H1 (cell line): ENCODE data around the gene LPAR3. TPM values are rescaled to one million over a fixed set of nuclear protein-coding genes. Genes with fewer than 3 reads are reported as not detected.

ENCODE experiments used
- CTCF ChIA-PET: fragments of 300-600 bp; sonication (Branson Sonifier 250); formaldehyde crosslinking; loops from one replicate; lab custom pipeline; 2021; ENCODE audit not compliant: partially characterized antibody; lab: Charles Lee
- POLR2A ChIA-PET: fragments of 300-600 bp; sonication (Branson Sonifier 250); formaldehyde crosslinking; loops from one replicate; lab custom pipeline; 2021; ENCODE audit warnings: inconsistent platforms; ENCODE audit not compliant: partially characterized antibody; lab: Charles Lee
- DNase-seq, 2 experiments: peaks; one replicate each; pipeline versions ENCODE4 v3.0.0 to v3.0.0-alpha.2; 2010 to 2022; ENCODE audit warnings: low spot score in 2 of 2, low read depth in 1 of 2, mixed read lengths in 1 of 2
- FAIRE-seq: peaks from 2 replicates; lab custom pipeline; 2011; peaks lifted over from hg19 to GRCh38; lab: Jason Lieb, UNC
- H2AFZ ChIP-seq: 2 replicates; pipeline ENCODE4 v1.8.1; 2012; ENCODE audit warnings: low read length, inconsistent platforms
- H2AK5ac ChIP-seq: 2 replicates; pipeline ENCODE4 v1.6.1; 2013; ENCODE audit warnings: low read depth, low read length
- H2BK120ac ChIP-seq: replicated peaks from 2 replicates; pipeline ENCODE3; 2013; ENCODE audit warnings: low read depth, low read length, inconsistent platforms
- H2BK12ac ChIP-seq: 2 replicates; pipeline ENCODE4 v1.6.1; 2013; ENCODE audit warnings: low read depth, low read length
- H2BK15ac ChIP-seq: 2 replicates; pipeline ENCODE4 v1.6.1; 2013; ENCODE audit warnings: low read length
- H2BK20ac ChIP-seq: 2 replicates; pipeline ENCODE4 v1.6.1; 2013; ENCODE audit warnings: low read length
- H2BK5ac ChIP-seq: 2 replicates; pipeline ENCODE4 v1.6.1; 2013; ENCODE audit warnings: low read depth, low read length
- H3K14ac ChIP-seq: 2 replicates; pipeline ENCODE4 v1.6.1; 2013; ENCODE audit warnings: inconsistent platforms; ENCODE audit not compliant: insufficient read length
- H3K18ac ChIP-seq: 2 replicates; pipeline ENCODE4 v1.6.1; 2013; ENCODE audit warnings: low read length; ENCODE audit errors: extremely low read depth
- H3K23ac ChIP-seq: 2 replicates; pipeline ENCODE4 v1.6.1; 2013; ENCODE audit warnings: inconsistent platforms; ENCODE audit not compliant: insufficient read length
- H3K23me2 ChIP-seq: 2 replicates; pipeline ENCODE4 v1.6.1; 2013; ENCODE audit warnings: low read depth, low read length
- H3K27ac ChIP-seq: 2 replicates; pipeline ENCODE4 v1.6.1; 2011; ENCODE audit warnings: low read depth, low read length, inconsistent platforms
- H3K27me3 ChIP-seq, 4 experiments: replicated peaks in 1 of 4; 1 replicate in 1 of 4; 2 replicates in 3 of 4; pipeline versions ENCODE4 v1.6.1 to v1.8.1; 2011 to 2013; ENCODE audit warnings: low read length in 3 of 4, mild to moderate bottlenecking in 3 of 4, inconsistent platforms in 2 of 4, mixed read lengths in 2 of 4, moderate library complexity in 1 of 4; ENCODE audit not compliant: control insufficient read depth in 3 of 4, insufficient read depth in 3 of 4; ENCODE audit errors: extremely low read depth in 1 of 4
- H3K36me3 ChIP-seq, 4 experiments: 2 replicates each; pipeline versions ENCODE4 v1.6.1 to v1.8.1; 2011 to 2013; ENCODE audit warnings: mild to moderate bottlenecking in 4 of 4, low read length in 3 of 4, moderate library complexity in 2 of 4, control low read depth in 1 of 4, inconsistent platforms in 1 of 4; ENCODE audit not compliant: insufficient read depth in 4 of 4, control insufficient read depth in 2 of 4
- H3K4ac ChIP-seq: replicated peaks from 2 replicates; pipeline ENCODE3; 2013; ENCODE audit warnings: low read length, low read depth, mixed read lengths, inconsistent platforms; ENCODE audit not compliant: insufficient read length
- H3K4me1 ChIP-seq, 4 experiments: replicated peaks in 1 of 4; 1 replicate in 1 of 4; 2 replicates in 3 of 4; pipeline versions ENCODE4 v1.6.1 to v1.8.1; 2011 to 2013; ENCODE audit warnings: low read length in 3 of 4, inconsistent platforms in 2 of 4, mixed read lengths in 1 of 4; ENCODE audit not compliant: insufficient read depth in 4 of 4, control insufficient read depth in 3 of 4
- H3K4me2 ChIP-seq, 2 experiments: 2 replicates each; pipeline versions ENCODE4 v1.6.1 to v1.8.1; 2011 to 2013; ENCODE audit warnings: low read depth in 2 of 2, low read length in 2 of 2, control low read depth in 1 of 2, inconsistent platforms in 1 of 2, mild to moderate bottlenecking in 1 of 2; ENCODE audit not compliant: insufficient read depth in 1 of 2
- H3K4me3 ChIP-seq, 4 experiments: fragments of 200-600, 300-600 bp in 1 of 4; sonication (generic), shearing (Covaris generic), sonication (Bioruptor Twin) in 1 of 4; 2 replicates each; pipeline versions ENCODE4 v1.5.1 to v1.8.1; 2011 to 2016; ENCODE audit warnings: low read length in 4 of 4, low read depth in 3 of 4, control low read depth in 2 of 4, inconsistent platforms in 2 of 4, mild to moderate bottlenecking in 2 of 4, mixed read lengths in 1 of 4, moderate library complexity in 1 of 4; ENCODE audit not compliant: insufficient read depth in 2 of 4; ENCODE audit errors: extremely low read depth in 1 of 4
- H3K56ac ChIP-seq: replicated peaks from 2 replicates; pipeline ENCODE3; 2013; ENCODE audit warnings: low read depth, mild to moderate bottlenecking, mixed read lengths, low read length, inconsistent platforms; ENCODE audit not compliant: insufficient read length
- H3K79me1 ChIP-seq: 2 replicates; pipeline ENCODE4 v1.6.1; 2013; ENCODE audit warnings: low read depth, low read length, control low read depth
- H3K79me2 ChIP-seq, 2 experiments: 2 replicates each; pipeline versions ENCODE4 v1.6.1 to v1.8.1; 2012 to 2013; ENCODE audit warnings: low read length in 2 of 2, mild to moderate bottlenecking in 2 of 2, inconsistent platforms in 1 of 2; ENCODE audit not compliant: insufficient read depth in 2 of 2, control insufficient read depth in 1 of 2
- H3K9ac ChIP-seq, 4 experiments: replicated peaks in 1 of 4; 1 replicate in 1 of 4; 2 replicates in 3 of 4; pipeline versions ENCODE4 v1.6.1 to v1.8.1; 2011 to 2013; ENCODE audit warnings: low read depth in 3 of 4, low read length in 3 of 4, control low read depth in 2 of 4, mild to moderate bottlenecking in 2 of 4, moderate library complexity in 2 of 4, inconsistent platforms in 1 of 4; ENCODE audit errors: extremely low read depth in 1 of 4
- H3K9me3 ChIP-seq, 2 experiments: 2 replicates each; pipeline versions ENCODE4 v1.6.1 to v1.8.1; 2012 to 2013; ENCODE audit warnings: mild to moderate bottlenecking in 2 of 2, moderate library complexity in 2 of 2, control low read depth in 1 of 2, inconsistent platforms in 1 of 2, low read depth in 1 of 2, low read length in 1 of 2, mixed read lengths in 1 of 2; ENCODE audit not compliant: insufficient read depth in 2 of 2
- H4K20me1 ChIP-seq, 2 experiments: replicated peaks in 1 of 2; 2 replicates each; pipeline versions ENCODE3 to v1.8.1; 2011 to 2013; ENCODE audit warnings: inconsistent platforms in 2 of 2, low read length in 2 of 2, mild to moderate bottlenecking in 1 of 2; ENCODE audit not compliant: insufficient read depth in 2 of 2, control insufficient read depth in 1 of 2
- H4K5ac ChIP-seq: 2 replicates; pipeline ENCODE4 v1.6.1; 2013; ENCODE audit warnings: low read length, low read depth, mixed read lengths, inconsistent platforms; ENCODE audit not compliant: insufficient read length
- H4K8ac ChIP-seq: 2 replicates; pipeline ENCODE4 v1.8.0; 2013; ENCODE audit warnings: mild to moderate bottlenecking, moderate library complexity, low read length, inconsistent platforms; ENCODE audit not compliant: insufficient read depth; ENCODE audit errors: extremely low read depth
- H4K91ac ChIP-seq: replicated peaks from 2 replicates; pipeline ENCODE3; 2013; ENCODE audit warnings: low read length, mixed read lengths, inconsistent platforms; ENCODE audit not compliant: insufficient read length
- BCL11A ChIP-seq, 2 experiments: IDR thresholded peaks; one replicate each; pipeline ENCODE4 v1.6.1; 2011; ENCODE audit warnings: low read depth in 2 of 2, low read length in 2 of 2, mild to moderate bottlenecking in 2 of 2
- CTCF ChIP-seq, 3 experiments: IDR thresholded peaks; 1 replicate in 2 of 3; 2 replicates in 1 of 3; pipeline versions ENCODE4 v1.5.1 to v1.6.1; 2011; ENCODE audit warnings: low read length in 3 of 3, mild to moderate bottlenecking in 3 of 3, inconsistent platforms in 2 of 3, low read depth in 1 of 3, moderate library complexity in 1 of 3; ENCODE audit not compliant: insufficient read depth in 1 of 3; ENCODE audit errors: control extremely low read depth in 1 of 3
- FOSL1 ChIP-seq: IDR thresholded peaks from 2 replicates; pipeline ENCODE4 v1.6.1; 2011; ENCODE audit warnings: mild to moderate bottlenecking, low read depth, low read length, moderate library complexity; ENCODE audit not compliant: insufficient read depth
- GTF2F1 ChIP-seq: IDR thresholded peaks from 2 replicates; pipeline ENCODE4 v1.6.1; 2012; ENCODE audit warnings: low read depth, low read length, improper control_type of control experiment, borderline replicate concordance
- HDAC6 ChIP-seq: IDR thresholded peaks from one replicate; pipeline ENCODE4 v1.7.1; 2012; ENCODE audit warnings: low read depth, mild to moderate bottlenecking, inconsistent platforms, low read length, moderate library complexity
- JUN ChIP-seq: IDR thresholded peaks from 2 replicates; pipeline ENCODE4 v1.6.1; 2011; ENCODE audit warnings: low read depth, mild to moderate bottlenecking, improper control_type of control experiment, low read length
- RXRA ChIP-seq: IDR thresholded peaks from 2 replicates; pipeline ENCODE4 v1.6.1; 2011; ENCODE audit warnings: low read depth, mild to moderate bottlenecking, low read length, moderate library complexity; ENCODE audit not compliant: insufficient read depth
- SP2 ChIP-seq: IDR thresholded peaks from 2 replicates; pipeline ENCODE4 v1.6.1; 2012; ENCODE audit warnings: mild to moderate bottlenecking, low read length, inconsistent platforms
- TAF1 ChIP-seq: IDR thresholded peaks from 2 replicates; pipeline ENCODE4 v1.6.1; 2011; ENCODE audit warnings: mild to moderate bottlenecking, low read depth, low read length
- TBP ChIP-seq: IDR thresholded peaks from 2 replicates; pipeline ENCODE4 v1.6.1; 2011; ENCODE audit warnings: low read depth, low read length, improper control_type of control experiment
- WGBS, 2 experiments: shearing (Covaris generic) in 1 of 2; methylation state at CpG; one replicate each; pipeline versions ENCODE4 v1.1.6 to v1.1.7; 2013 to 2015; ENCODE audit warnings: low lambda C conversion rate in 2 of 2, mixed read lengths in 2 of 2, inconsistent platforms in 1 of 2, low coverage in 1 of 2, missing lambda C conversion rate in 1 of 2; ENCODE audit not compliant: insufficient replicate concordance in 2 of 2, insufficient coverage in 1 of 2, insufficient read length in 1 of 2; ENCODE audit errors: extremely low coverage in 1 of 2, missing lambda C conversion rate in 1 of 2; 5-methylcytosine and 5-hydroxymethylcytosine counted together
- polyA plus RNA-seq, 7 experiments: library from polyadenylated mRNA; depleted of rRNA in 3 of 7; stranded (reverse) in 5 of 7; unstranded in 2 of 7; fragments of >200 nt in 5 of 7; fragments of 200-250 nt in 2 of 7; gene quantifications; 1 replicate in 5 of 7; 2 replicates in 1 of 7; 4 replicates in 1 of 7; pipeline versions ENCODE4 v1.2.1 to v1.2.3, GENCODE V29; 2011 to 2013; ENCODE audit warnings: missing spikeins in 2 of 7, mixed read lengths in 2 of 7
- total RNA-seq: library from RNA; stranded (reverse); fragmentation: NEBNext Ultra II Directional; extraction: Animal tissue kit (Norgen Biotek cat#: 25700); gene quantifications from 2 replicates; pipeline ENCODE4 v1.2.1, GENCODE V29; 2021
- TF ChIP-seq, protein P1 (sequence below): IDR thresholded peaks from 2 replicates; pipeline ENCODE4 v1.6.1; 2011; ENCODE audit warnings: low read depth, mild to moderate bottlenecking, low read length; ENCODE audit not compliant: insufficient read depth

LPAR3 gene
- total and polyA plus RNA-seq, 2 of the 8 experiments (the other 6 are each of a cell fraction or from before 2014, with no cell fraction given), result 17.1 to 25.4 TPM

DNA sequence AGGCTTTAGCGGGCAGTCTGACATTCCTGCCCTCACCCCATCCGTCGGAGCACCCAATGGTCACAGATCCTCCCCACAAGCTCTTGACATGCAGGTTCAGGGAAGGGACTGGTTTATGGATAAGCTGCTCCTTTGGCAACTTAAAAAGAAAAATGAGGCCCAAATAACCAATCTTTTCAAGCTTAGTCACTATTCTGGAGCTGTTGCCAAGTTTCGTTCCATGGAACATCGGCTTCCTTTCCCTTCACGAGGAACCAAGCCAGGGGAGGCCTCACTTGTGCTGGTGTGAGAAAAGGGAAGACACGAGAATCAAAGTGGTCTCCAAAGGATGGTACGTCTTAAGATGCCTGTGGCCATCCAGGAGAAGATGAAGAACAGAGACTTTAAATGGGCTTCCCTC lies 46.1 kb upstream of the LPAR3 start:
- FAIRE-seq, result no peak
- no peak overlapping the region for H4K8ac ChIP-seq
- peaks cover 0 to 2% (median 0%) of the 10 kb centered on the region in 4 experiments; a peak in 1 of 7 replicates for H3K27me3 ChIP-seq
- no peak overlapping the region for H3K4me2 ChIP-seq
- H3K36me3 ChIP-seq, result no peaks in the 10 kb centered on the region
- no peak overlapping the region for H3K18ac ChIP-seq
- CTCF ChIA-PET, result interaction anchor here (0.8 to 6.6 kb wide), 7 partner anchors 9 to 319 kb away, joined by 3 to 59 read pairs (median 4); no protein-coding TSS in a partner anchor
- H4K5ac ChIP-seq, result no peak overlapping the region
- no peaks in the 10 kb centered on the region for H4K20me1 ChIP-seq
- no peak overlapping the region for H2AK5ac ChIP-seq
- WGBS, 2 experiments, result 91% methylated on average over 8 of the region's 8 CpGs; no CpG with 5 or more reads in 1 of the 2 experiments
- H3K79me1 ChIP-seq, result no peaks in the 10 kb centered on the region
- no peaks in the 10 kb centered on the region for H3K79me2 ChIP-seq
- H2AFZ ChIP-seq, result no peak overlapping the region
- no peak overlapping the region for H3K14ac ChIP-seq
- no peaks in the 10 kb centered on the region for H3K23me2 ChIP-seq
- H2BK20ac ChIP-seq, result no peak overlapping the region
- POLR2A ChIA-PET, result no interaction called here
- no peak overlapping the region for H2BK12ac ChIP-seq
- H4K91ac ChIP-seq, result no peak overlapping the region
- no peak overlapping the region for H2BK120ac ChIP-seq
- H3K56ac ChIP-seq, result no peak overlapping the region
- H3K9me3 ChIP-seq, result no peaks in the 10 kb centered on the region
- H2BK5ac ChIP-seq, result no peak overlapping the region
- H3K4me3 ChIP-seq, result no peak overlapping the region
- no peak overlapping the region for H3K4ac ChIP-seq
- no peak overlapping the region for H3K23ac ChIP-seq
- H3K27ac ChIP-seq, result no peak overlapping the region
- no peak overlapping the region for H3K9ac ChIP-seq
- no peaks in the 10 kb centered on the region for H3K4me1 ChIP-seq
- no peak for DNase-seq
- H2BK15ac ChIP-seq, result no peak overlapping the region
- TF ChIP-seq JUN, result no peak
- TF ChIP-seq FOSL1, result no peak
- TF ChIP-seq HDAC6, result no peak
- TF ChIP-seq TBP, result no peak
- no peak for TF ChIP-seq SP2
- TF ChIP-seq, protein P1, sequence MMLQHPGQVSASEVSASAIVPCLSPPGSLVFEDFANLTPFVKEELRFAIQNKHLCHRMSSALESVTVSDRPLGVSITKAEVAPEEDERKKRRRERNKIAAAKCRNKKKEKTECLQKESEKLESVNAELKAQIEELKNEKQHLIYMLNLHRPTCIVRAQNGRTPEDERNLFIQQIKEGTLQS, result no peak
- no peak for TF ChIP-seq BCL11A (IDR thresholded peaks at IDR 0.05; ENCODE audit: low read depth in 2 of 2, low read length in 2 of 2)
- TF ChIP-seq RXRA, result no peak
- no peak for TF ChIP-seq GTF2F1
- no peak for TF ChIP-seq CTCF (IDR thresholded peaks at IDR 0.05; ENCODE audit: control extremely low read depth in 1 of 3, insufficient read depth in 1 of 3, low read depth in 1 of 3, low read length in 3 of 3)
- no peak for TF ChIP-seq TAF1
